ENCODE data around the gene DYRK1A. TPM values are rescaled to one million over a fixed set of nuclear protein-coding genes. Genes with fewer than 3 reads are reported as not detected.
A peak's percentile ranks its signal among the peaks of the same experiment; 100 is the strongest.

Gene DYRK1A
- total RNA-seq, 2 experiments from 2014 or later: 63.1 to 64.3 TPM

DNA sequence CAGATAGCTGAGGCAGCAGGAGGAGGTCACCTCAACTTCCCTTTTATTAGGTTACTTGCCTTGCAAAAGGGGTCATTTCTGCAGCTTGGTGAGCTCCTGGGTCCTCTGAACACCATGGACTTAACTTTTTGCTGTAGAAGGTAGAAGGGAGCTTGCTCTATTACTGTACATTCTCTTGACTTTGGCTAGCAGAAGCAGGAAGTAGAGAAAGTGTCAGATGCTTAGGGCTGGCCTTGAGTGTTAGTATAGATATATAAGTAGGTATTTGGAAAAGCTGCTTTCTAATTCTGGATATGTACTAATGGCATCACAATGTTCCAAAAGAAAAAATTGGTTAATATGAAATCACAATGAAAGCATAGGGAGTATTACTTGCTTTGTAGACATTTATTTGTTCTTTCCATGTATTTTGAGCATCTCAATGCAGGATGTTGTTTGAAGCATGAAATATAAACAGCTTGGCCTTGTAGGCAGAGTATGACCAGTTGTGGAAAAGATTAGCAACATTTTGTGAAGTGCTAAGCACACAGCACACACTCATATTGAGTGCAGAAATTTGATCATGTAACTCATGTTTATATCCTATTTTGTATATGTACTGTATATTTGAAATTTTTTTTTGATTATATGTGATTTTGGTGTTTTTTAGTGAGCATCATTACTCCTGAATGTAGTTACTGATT, 108.8 kb downstream of the DYRK1A start:
- H3K27ac Mint-ChIP-seq: peak overlapping the region; percentile 34

GRCh38 chr21:37478794-37479193, 112.2 kb downstream of the DYRK1A start:
- no peaks in the 10 kb centered on the region for H3K9me3 Mint-ChIP-seq
- H3K4me3 Mint-ChIP-seq: no peak overlapping the region
- peaks cover 37% of the 10 kb centered on the region for H3K4me1 Mint-ChIP-seq
- no peaks in the 10 kb centered on the region for H3K27me3 Mint-ChIP-seq
- no peak for DNase-seq
- H3K36me3 Mint-ChIP-seq: peaks cover 14% of the 10 kb centered on the region
- H3K27ac Mint-ChIP-seq: no peak overlapping the region

More for the DNA sequence above, 108.8 kb downstream of the DYRK1A start:
- H3K36me3 Mint-ChIP-seq: peaks cover 19% of the 10 kb centered on the region
- no peak for DNase-seq
- H3K4me3 Mint-ChIP-seq: no peak overlapping the region
- H3K4me1 Mint-ChIP-seq: peaks cover 57% of the 10 kb centered on the region
- peaks cover 2% of the 10 kb centered on the region for H3K9me3 Mint-ChIP-seq
- H3K27me3 Mint-ChIP-seq: no peaks in the 10 kb centered on the region

GRCh38 chr21:37483776-37484175, 117.2 kb downstream of the DYRK1A start:
- Mint-ChIP-seq H3K4me3 (no peak overlapping the region), H3K4me1 (peaks cover 13% of the 10 kb centered on the region), H3K9me3 (no peaks in the 10 kb centered on the region), H3K36me3 (peaks cover 10% of the 10 kb centered on the region), H3K27me3 (no peaks in the 10 kb centered on the region), H3K27ac (no peak overlapping the region)
- DNase-seq: no peak

DNA sequence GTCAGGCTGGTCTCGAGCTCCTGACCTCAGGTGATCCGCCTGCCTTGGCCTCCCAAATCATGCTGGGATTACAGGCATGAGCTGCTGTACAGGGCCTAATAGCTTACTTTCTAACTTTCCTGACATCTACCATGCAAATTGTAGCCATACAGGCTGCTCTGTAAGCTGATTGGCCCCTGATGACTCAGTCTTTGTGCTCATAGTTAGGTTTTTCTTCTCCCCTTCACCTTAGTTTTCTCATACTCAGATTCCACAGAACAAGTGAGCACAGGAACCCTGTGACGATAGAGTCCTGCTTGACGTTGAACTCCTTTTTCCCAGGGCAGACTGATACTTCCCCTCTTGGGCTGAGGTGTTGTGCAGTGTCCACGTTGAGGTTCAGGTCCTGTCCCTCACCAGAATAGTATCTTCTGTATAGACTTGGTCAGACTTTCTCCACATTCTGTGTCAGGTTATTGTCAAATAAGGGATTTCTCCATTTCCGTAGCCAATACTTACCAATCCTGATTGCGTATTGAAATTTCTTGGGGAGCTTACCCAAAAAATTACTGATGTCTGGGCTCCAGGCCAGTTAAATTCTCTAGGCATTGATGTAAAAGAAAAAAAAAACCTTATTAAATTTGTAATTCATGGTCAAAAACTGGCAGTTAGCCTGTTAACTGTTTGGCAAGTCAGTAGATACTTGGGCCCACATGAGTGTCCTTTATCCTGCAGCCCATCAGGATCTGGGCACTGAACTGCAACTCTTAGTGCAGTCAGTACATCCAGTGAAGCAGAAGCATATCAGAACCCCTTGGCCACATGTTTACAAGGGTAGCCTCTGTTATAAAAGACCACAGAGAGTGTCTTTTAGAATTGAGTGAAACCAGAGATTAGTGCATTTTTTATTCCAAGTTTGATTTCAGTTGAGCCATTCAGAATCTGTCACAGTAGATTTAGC, 118.2 kb downstream of the DYRK1A start:
- Mint-ChIP-seq H3K4me1 (peaks cover 16% of the 10 kb centered on the region), H3K27me3 (no peaks in the 10 kb centered on the region), H3K4me3 (no peak overlapping the region), H3K27ac (no peak overlapping the region), H3K36me3 (peaks cover 10% of the 10 kb centered on the region), H3K9me3 (no peaks in the 10 kb centered on the region)
- DNase-seq: no peak

DNA sequence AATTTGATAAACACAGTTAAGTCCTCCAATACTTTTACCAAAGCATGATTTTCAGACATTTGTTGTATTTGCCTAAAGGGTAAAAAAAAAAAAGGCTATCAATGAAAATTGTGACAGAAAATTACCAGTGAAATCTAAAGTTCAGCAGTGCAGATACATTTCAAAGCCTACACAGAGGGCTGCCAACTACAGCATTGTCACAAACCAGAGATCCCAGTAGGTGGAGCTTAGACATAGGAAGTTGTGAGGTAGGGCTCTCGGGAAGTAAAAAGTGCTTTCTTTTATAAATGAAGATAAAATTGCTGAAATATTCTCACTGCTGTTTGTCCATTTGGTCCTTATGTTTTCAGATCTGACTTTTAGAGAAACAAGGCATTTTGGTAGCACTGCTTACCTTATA, 123.0 kb downstream of the DYRK1A start:
- Mint-ChIP-seq H3K9me3 (no peaks in the 10 kb centered on the region), H3K27ac (no peak overlapping the region), H3K27me3 (no peaks in the 10 kb centered on the region), H3K4me3 (no peak overlapping the region), H3K36me3 (peaks cover 8% of the 10 kb centered on the region), H3K4me1 (peaks cover 18% of the 10 kb centered on the region)
- no peak for DNase-seq

GRCh38 chr21:37490084-37490483, 123.5 kb downstream of the DYRK1A start:
- no peak for DNase-seq
- no peak overlapping the region for H3K4me3 Mint-ChIP-seq
- H3K4me1 Mint-ChIP-seq: peaks cover 17% of the 10 kb centered on the region
- no peaks in the 10 kb centered on the region for H3K9me3 Mint-ChIP-seq
- H3K27ac Mint-ChIP-seq: no peak overlapping the region
- H3K27me3 Mint-ChIP-seq: no peaks in the 10 kb centered on the region
- peaks cover 8% of the 10 kb centered on the region for H3K36me3 Mint-ChIP-seq

DNA sequence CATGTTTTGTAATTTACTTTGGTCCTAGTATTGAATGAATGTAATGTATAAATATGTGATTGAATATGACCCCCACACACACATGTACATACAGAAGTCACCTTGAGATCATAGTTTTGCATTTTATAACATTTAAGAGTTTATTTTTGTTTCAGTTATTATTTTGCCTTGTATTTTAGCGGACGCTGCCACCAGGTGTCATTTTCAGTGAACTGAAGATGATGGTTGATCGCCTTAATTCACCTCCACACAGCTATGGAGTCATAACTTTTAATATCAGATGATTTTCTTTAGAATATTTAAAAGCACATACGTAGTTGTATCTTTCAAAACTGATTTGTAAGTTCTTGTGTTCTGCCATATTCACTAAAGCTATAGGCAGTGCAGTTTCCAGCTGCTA, 130.4 kb downstream of the DYRK1A start:
- no peak overlapping the region for H3K4me3 Mint-ChIP-seq
- peaks cover 14% of the 10 kb centered on the region for H3K4me1 Mint-ChIP-seq
- no peaks in the 10 kb centered on the region for H3K9me3 Mint-ChIP-seq
- no peak for DNase-seq
- no peaks in the 10 kb centered on the region for H3K27me3 Mint-ChIP-seq
- no peak overlapping the region for H3K27ac Mint-ChIP-seq
- H3K36me3 Mint-ChIP-seq: peaks cover 30% of the 10 kb centered on the region

- Mint-ChIP-seq H3K9me3 (peaks cover 4% of the 10 kb centered on the region), H3K4me1 (peaks cover 19% of the 10 kb centered on the region), H3K27me3 (no peaks in the 10 kb centered on the region), H3K4me3 (no peak overlapping the region), H3K36me3 (peaks cover 37% of the 10 kb centered on the region), H3K27ac (no peak overlapping the region)
- DNase-seq: no peak
Measured at GRCh38 chr21:37498664-37499063, 132.1 kb downstream of the DYRK1A start.

DNA sequence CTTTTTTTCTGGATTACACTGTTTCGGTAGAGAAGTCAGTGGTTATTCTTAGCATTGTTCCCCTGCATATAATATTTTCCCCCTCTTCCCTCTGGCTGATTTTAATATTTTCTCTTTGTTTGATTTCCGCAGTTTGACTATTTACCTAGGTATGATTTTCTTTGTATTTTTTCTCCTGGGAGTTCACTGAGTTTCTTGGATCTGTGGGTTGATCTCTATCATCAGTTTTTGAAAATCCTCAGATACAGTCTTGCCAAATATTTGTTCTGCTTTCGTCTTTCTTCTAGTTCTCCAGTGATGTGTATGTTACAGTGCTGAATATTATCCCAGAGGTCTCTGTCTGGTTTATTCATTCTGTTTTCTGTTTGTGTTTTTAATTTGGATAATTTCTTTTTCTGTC, 136.4 kb downstream of the DYRK1A start:
- DNase-seq: no peak
- H3K27me3 Mint-ChIP-seq: no peaks in the 10 kb centered on the region
- peaks cover 29% of the 10 kb centered on the region for H3K4me1 Mint-ChIP-seq
- H3K27ac Mint-ChIP-seq: peak overlapping the region; percentile 72
- H3K9me3 Mint-ChIP-seq: peaks cover 4% of the 10 kb centered on the region
- no peak overlapping the region for H3K4me3 Mint-ChIP-seq
- H3K36me3 Mint-ChIP-seq: peaks cover 41% of the 10 kb centered on the region

DNA sequence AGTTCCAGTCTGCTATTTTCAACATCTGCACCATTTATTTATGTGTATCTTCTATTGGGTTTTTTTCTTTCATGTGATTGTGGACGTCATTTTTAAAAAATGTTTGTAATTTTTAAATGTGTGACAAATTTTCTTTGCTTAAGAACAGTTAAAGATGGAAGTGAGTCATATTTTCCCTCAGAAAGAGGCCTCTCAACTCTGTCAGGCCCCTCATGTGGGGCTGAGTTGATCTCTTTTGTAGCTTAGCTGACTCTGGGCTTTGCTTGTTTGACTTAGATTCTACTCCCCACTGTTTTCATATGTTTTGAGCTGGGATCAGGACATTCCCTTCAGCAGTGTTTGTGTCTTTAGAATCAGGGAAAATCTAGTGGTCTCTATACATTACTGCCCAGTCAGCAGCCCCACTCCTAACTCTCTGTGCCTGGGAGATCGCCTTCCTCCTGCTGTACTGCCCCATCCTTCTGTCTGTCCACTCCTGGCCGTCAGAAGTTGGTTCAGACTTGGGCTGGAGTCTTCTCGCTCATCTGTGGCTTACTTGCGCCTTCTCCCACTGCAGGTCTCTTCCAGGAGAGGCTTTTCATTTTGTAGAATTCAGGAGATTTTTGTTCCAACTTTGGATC, 137.4 kb downstream of the DYRK1A start:
- Mint-ChIP-seq H3K4me3 (peak overlapping the region; percentile 38), H3K36me3 (peaks cover 37% of the 10 kb centered on the region), H3K27ac (peak overlapping the region; percentile 90), H3K27me3 (no peaks in the 10 kb centered on the region), H3K4me1 (peaks cover 27% of the 10 kb centered on the region), H3K9me3 (peaks cover 4% of the 10 kb centered on the region)
- peak; percentile 18 for DNase-seq

DNA sequence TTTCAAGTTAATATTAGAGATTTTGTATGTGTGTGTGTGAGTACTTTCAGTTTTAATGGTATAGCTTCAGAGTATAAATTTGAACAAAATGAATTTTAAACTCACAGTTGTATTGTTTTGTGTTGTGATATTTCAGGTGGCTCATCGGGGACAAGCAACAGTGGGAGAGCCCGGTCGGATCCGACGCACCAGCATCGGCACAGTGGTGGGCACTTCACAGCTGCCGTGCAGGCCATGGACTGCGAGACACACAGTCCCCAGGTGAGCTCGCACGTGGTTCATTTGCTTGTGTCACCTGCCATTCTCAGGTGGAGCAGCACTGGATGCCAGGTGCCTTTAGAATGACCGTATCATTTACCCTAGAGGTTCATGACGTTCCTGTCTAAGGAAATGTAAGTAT, 139.4 kb downstream of the DYRK1A start:
- Mint-ChIP-seq H3K9me3 (peaks cover 4% of the 10 kb centered on the region), H3K27me3 (no peaks in the 10 kb centered on the region), H3K4me1 (peaks cover 24% of the 10 kb centered on the region), H3K4me3 (no peak overlapping the region), H3K36me3 (peaks cover 38% of the 10 kb centered on the region), H3K27ac (no peak overlapping the region)
- no peak for DNase-seq

DNA sequence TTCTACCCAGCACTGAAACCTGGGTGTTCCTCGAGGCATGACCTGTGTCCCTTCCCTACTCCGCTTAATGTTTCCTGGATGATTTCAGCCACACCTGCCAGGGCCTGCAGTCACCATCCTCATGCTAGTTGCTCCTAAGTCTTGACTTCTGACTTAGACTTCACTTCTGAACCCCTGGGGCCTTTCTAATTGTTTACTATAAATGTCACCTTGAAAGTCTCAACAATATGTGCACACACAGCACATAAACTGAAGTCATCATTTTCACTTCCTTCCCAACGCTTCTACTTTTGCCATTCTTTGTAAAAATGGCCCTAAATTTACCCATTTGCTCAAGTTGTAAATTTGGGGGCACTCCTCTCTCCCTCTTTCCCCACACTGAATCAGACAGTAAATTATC, 141.1 kb downstream of the DYRK1A start:
- Mint-ChIP-seq H3K9me3 (peaks cover 4% of the 10 kb centered on the region), H3K27me3 (no peaks in the 10 kb centered on the region), H3K4me1 (peaks cover 19% of the 10 kb centered on the region), H3K36me3 (peaks cover 40% of the 10 kb centered on the region), H3K27ac (no peak overlapping the region), H3K4me3 (no peak overlapping the region)
- DNase-seq: no peak

GRCh38 chr21:37508341-37508740, 141.8 kb downstream of the DYRK1A start:
- Mint-ChIP-seq H3K27ac (no peak overlapping the region), H3K27me3 (no peaks in the 10 kb centered on the region), H3K9me3 (no peaks in the 10 kb centered on the region), H3K36me3 (peaks cover 38% of the 10 kb centered on the region), H3K4me1 (peaks cover 16% of the 10 kb centered on the region), H3K4me3 (no peak overlapping the region)
- no peak for DNase-seq

GRCh38 chr21:37509802-37510393, 143.3 kb downstream of the DYRK1A start:
- Mint-ChIP-seq H3K36me3 (peaks cover 38% of the 10 kb centered on the region), H3K27ac (no peak overlapping the region), H3K9me3 (no peaks in the 10 kb centered on the region), H3K4me1 (peaks cover 8% of the 10 kb centered on the region), H3K27me3 (no peaks in the 10 kb centered on the region), H3K4me3 (no peak overlapping the region)
- DNase-seq: no peak

DNA sequence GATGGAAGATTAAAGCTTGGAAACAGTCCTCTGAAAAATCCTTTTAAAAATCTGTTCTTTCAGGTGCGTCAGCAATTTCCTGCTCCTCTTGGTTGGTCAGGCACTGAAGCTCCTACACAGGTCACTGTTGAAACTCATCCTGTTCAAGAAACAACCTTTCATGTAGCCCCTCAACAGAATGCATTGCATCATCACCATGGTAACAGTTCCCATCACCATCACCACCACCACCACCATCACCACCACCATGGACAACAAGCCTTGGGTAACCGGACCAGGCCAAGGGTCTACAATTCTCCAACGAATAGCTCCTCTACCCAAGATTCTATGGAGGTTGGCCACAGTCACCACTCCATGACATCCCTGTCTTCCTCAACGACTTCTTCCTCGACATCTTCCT, 145.3 kb downstream of the DYRK1A start:
- Mint-ChIP-seq H3K4me3 (no peak overlapping the region), H3K27me3 (no peaks in the 10 kb centered on the region), H3K27ac (peak overlapping the region; percentile 52), H3K9me3 (no peaks in the 10 kb centered on the region), H3K36me3 (peaks cover 35% of the 10 kb centered on the region), H3K4me1 (peaks cover 7% of the 10 kb centered on the region)
- no peak for DNase-seq

Measured in activated naive CD8-positive, alpha-beta T cell treated with anti-CD3 and anti-CD28 coated beads for 36 hours (primary cell).